SK-N-SH (cell line): ENCODE results near the gene IL21R. TPM values are rescaled to one million over a fixed set of nuclear protein-coding genes. Genes with fewer than 3 reads are reported as not detected.
A peak's percentile ranks its signal among the peaks of the same experiment; 100 is the strongest.

Source experiments
- CTCF ChIA-PET: fragments of 300-600, 350-600 bp; formaldehyde crosslinking; extraction: SDS; loops from one replicate; lab custom pipeline; 2021; lab: Yijun Ruan, JAX
- POLR2A ChIA-PET: fragments of 350-600 bp; sonication (Branson Sonifier 250); formaldehyde crosslinking; extraction: SDS; loops from one replicate; lab custom pipeline; 2020; ENCODE audit warnings: antibody characterized with exemption, inconsistent platforms; lab: Yijun Ruan, JAX
- DNase-seq: peaks from one replicate; pipeline ENCODE4 v3.0.0; 2012
- H2AFZ ChIP-seq: fragments of 200-600 bp; sonication (generic); 2 replicates; pipeline ENCODE4 v1.8.1; 2016; ENCODE audit warnings: antibody characterized with exemption, mild to moderate bottlenecking, low read depth
- H3F3A ChIP-seq: fragments of 200-600 bp; sonication (generic); replicated peaks from 2 replicates; pipeline ENCODE3; 2016; ENCODE audit warnings: antibody characterized with exemption, mild to moderate bottlenecking; ENCODE audit not compliant: insufficient read depth
- H3K27ac ChIP-seq, 2 experiments: fragments of 200-500 bp in 1 of 2; fragments of 200-600 bp in 1 of 2; sonication (Bioruptor generic) in 1 of 2; sonication (generic), shearing (Covaris generic) in 1 of 2; 2 replicates each; pipeline versions ENCODE4 v1.5.1 to v1.6.1; 2014 to 2016; ENCODE audit warnings: low read depth in 2 of 2, inconsistent platforms in 1 of 2, low read length in 1 of 2, mild to moderate bottlenecking in 1 of 2, mixed read lengths in 1 of 2
- H3K27me3 ChIP-seq: fragments of 200-600 bp; sonication (generic), shearing (Covaris generic); 2 replicates; pipeline ENCODE4 v1.6.1; 2016; ENCODE audit warnings: mixed run types; ENCODE audit not compliant: insufficient read depth
- H3K36me3 ChIP-seq, 2 experiments: fragments of 200-500 bp in 1 of 2; fragments of 200-600 bp in 1 of 2; sonication (Bioruptor generic) in 1 of 2; sonication (generic) in 1 of 2; replicated peaks in 1 of 2; 2 replicates each; pipeline versions ENCODE3 to v1.5.1; 2014 to 2016; ENCODE audit warnings: low read length in 1 of 2, mild to moderate bottlenecking in 1 of 2; ENCODE audit not compliant: insufficient read depth in 2 of 2, control insufficient read depth in 1 of 2
- H3K4me1 ChIP-seq, 2 experiments: fragments of 200-500 bp in 1 of 2; fragments of 200-600 bp in 1 of 2; sonication (Bioruptor generic) in 1 of 2; sonication (generic), shearing (Covaris generic) in 1 of 2; 2 replicates each; pipeline versions ENCODE4 v1.5.1 to v1.6.1; 2014 to 2016; ENCODE audit warnings: low read depth in 1 of 2, low read length in 1 of 2, mixed run types in 1 of 2; ENCODE audit not compliant: insufficient read depth in 2 of 2, control insufficient read depth in 1 of 2
- H3K4me2 ChIP-seq: fragments of 200-600 bp; sonication (generic), shearing (Covaris generic); 2 replicates; pipeline ENCODE4 v1.6.1; 2017; ENCODE audit warnings: mixed run types
- H3K4me3 ChIP-seq, 2 experiments: fragments of 200-500 bp in 1 of 2; fragments of 200-600 bp in 1 of 2; sonication (Bioruptor generic) in 1 of 2; sonication (generic), shearing (Covaris generic) in 1 of 2; 2 replicates each; pipeline versions ENCODE4 v1.5.1 to v1.8.1; 2014 to 2016; ENCODE audit warnings: low read depth in 2 of 2, inconsistent platforms in 1 of 2, low read length in 1 of 2, mild to moderate bottlenecking in 1 of 2, mixed read lengths in 1 of 2, moderate library complexity in 1 of 2
- H3K79me2 ChIP-seq: fragments of 200-600 bp; sonication (generic); 2 replicates; pipeline ENCODE4 v1.8.1; 2017; ENCODE audit warnings: mild to moderate bottlenecking; ENCODE audit not compliant: insufficient read depth
- H3K9ac ChIP-seq: fragments of 200-600 bp; sonication (generic); 2 replicates; pipeline ENCODE4 v1.6.1; 2017; ENCODE audit warnings: mixed run types
- H3K9me2 ChIP-seq: fragments of 200-600 bp; sonication (generic); 2 replicates; pipeline ENCODE4 v1.6.1; 2017; ENCODE audit warnings: mixed run types
- H3K9me3 ChIP-seq: fragments of 200-600 bp; sonication (generic); 2 replicates; pipeline ENCODE4 v1.6.1; 2017; ENCODE audit warnings: mixed run types, mild to moderate bottlenecking, moderate library complexity
- H4K20me1 ChIP-seq: fragments of 200-600 bp; sonication (generic); 2 replicates; pipeline ENCODE4 v1.6.1; 2017; ENCODE audit warnings: mild to moderate bottlenecking, mixed run types; ENCODE audit not compliant: insufficient read depth
- CHD2 ChIP-seq: fragments of 150-350 bp; IDR thresholded peaks from 2 replicates; pipeline ENCODE4 v1.6.1; 2018; ENCODE audit warnings: low read length; ENCODE audit not compliant: partially characterized antibody
- CTCF ChIP-seq: fragments of 200-600 bp; sonication (generic); IDR thresholded peaks from 2 replicates; pipeline ENCODE4 v1.6.1; 2017; ENCODE audit warnings: antibody characterized with exemption, mild to moderate bottlenecking, moderate library complexity
- EZH2phosphoT487 ChIP-seq: fragments of 200-600 bp; sonication (generic); IDR thresholded peaks from 2 replicates; pipeline ENCODE4 v1.6.1; 2017; ENCODE audit warnings: low read depth, mixed run types, mild to moderate bottlenecking, antibody characterized with exemption, moderate library complexity, borderline replicate concordance
- GABPA ChIP-seq: IDR thresholded peaks from 2 replicates; pipeline ENCODE4 v1.4.0; 2012; ENCODE audit warnings: low read depth, mild to moderate bottlenecking
- MAX ChIP-seq: IDR thresholded peaks from 2 replicates; pipeline ENCODE4 v1.4.0; 2012; ENCODE audit warnings: low read depth
- MXI1 ChIP-seq: IDR thresholded peaks from 2 replicates; pipeline ENCODE4 v1.6.1; 2012; ENCODE audit warnings: mild to moderate bottlenecking, low read depth, low read length, improper control_type of control experiment
- POLR2AphosphoS5 ChIP-seq: IDR thresholded peaks from 2 replicates; pipeline ENCODE4 v1.6.1; 2012; ENCODE audit warnings: low read depth, low read length
- RAD21 ChIP-seq: IDR thresholded peaks from 2 replicates; pipeline ENCODE4 v1.6.1; 2012; ENCODE audit warnings: mild to moderate bottlenecking, low read length
- RCOR1 ChIP-seq: fragments of 150-350 bp; IDR thresholded peaks from 2 replicates; pipeline ENCODE4 v1.6.1; 2017; ENCODE audit warnings: antibody characterized with exemption, low read length
- REST ChIP-seq: IDR thresholded peaks from 2 replicates; pipeline ENCODE4 v1.6.1; 2012; ENCODE audit warnings: mild to moderate bottlenecking, low read depth, low read length, moderate library complexity
- SIN3A ChIP-seq: IDR thresholded peaks from 2 replicates; pipeline ENCODE4 v1.6.1; 2012; ENCODE audit warnings: low read depth, mild to moderate bottlenecking, low read length, moderate library complexity, borderline replicate concordance
- SMC3 ChIP-seq: IDR thresholded peaks from 2 replicates; pipeline ENCODE4 v1.6.1; 2012; ENCODE audit warnings: low read depth, low read length, improper control_type of control experiment
- USF2 ChIP-seq: fragments of 150-350 bp; IDR thresholded peaks from 2 replicates; pipeline ENCODE4 v1.6.1; 2017; ENCODE audit warnings: antibody characterized with exemption, low read length, low read depth, borderline replicate concordance
- YY1 ChIP-seq: IDR thresholded peaks from 2 replicates; pipeline ENCODE4 v1.4.0; 2012; ENCODE audit warnings: low read depth, mild to moderate bottlenecking
- WGBS: methylation state at CpG from one replicate; pipeline ENCODE4 v1.1.6; 2017; ENCODE audit warnings: low lambda C conversion rate; 5-methylcytosine and 5-hydroxymethylcytosine counted together
- polyA plus RNA-seq, 3 experiments: library from polyadenylated mRNA; depleted of rRNA; stranded (reverse); fragments of >200 nt; gene quantifications; 2 replicates each; pipeline ENCODE4 v1.2.3, GENCODE V29; 2012

IL21R gene
- polyA plus RNA-seq, 1 of the 3 experiments (the other 2 are of a cell fraction), result 0.13 TPM

GRCh38 chr16:27475561-27475960 lies 73.6 kb downstream of the IL21R start (continued):
- no peak for TF ChIP-seq RAD21
- TF ChIP-seq CHD2, result no peak
- TF ChIP-seq GABPA, result no peak
- no peak for TF ChIP-seq YY1
- TF ChIP-seq SMC3, result no peak
- TF ChIP-seq MAX, result peak; percentile 81
- TF ChIP-seq POLR2AphosphoS5, result peak; percentile 42; the same call in 1 of the 2 replicates
- TF ChIP-seq MXI1, result no peak
- no peak for TF ChIP-seq SIN3A
- TF ChIP-seq EZH2phosphoT487, result no peak

- no peak overlapping the region for H3K4me3 ChIP-seq
- peaks cover 49 to 63% of the 10 kb centered on the region in 2 experiments for H3K36me3 ChIP-seq
- H3K4me1 ChIP-seq, result peaks cover 0 to 16% of the 10 kb centered on the region in 2 experiments; a peak in 2 of 4 replicates
- H3K9me3 ChIP-seq, result no peaks in the 10 kb centered on the region
- H3F3A ChIP-seq, result peaks cover 25% of the 10 kb centered on the region
- no peak overlapping the region for H2AFZ ChIP-seq
- peak overlapping the region; percentile 71 for H3K4me2 ChIP-seq
- peak overlapping the region; percentile 59 for H3K9ac ChIP-seq
- peak overlapping the region in 1 of 2 experiments; percentile 97; a peak in 2 of 4 replicates for H3K27ac ChIP-seq
- TF ChIP-seq RCOR1 (no peak), CTCF (peak; percentile 17), USF2 (no peak), REST (no peak), MXI1 (no peak)
- ChIA-PET CTCF (no interaction called here), POLR2A (no interaction called here)
- H4K20me1 ChIP-seq, result no peaks in the 10 kb centered on the region
- H3K9me2 ChIP-seq, result no peaks in the 10 kb centered on the region
- no peaks in the 10 kb centered on the region for H3K79me2 ChIP-seq
- 92% methylated on average over 9 of the region's 9 CpGs for WGBS
- no peaks in the 10 kb centered on the region for H3K27me3 ChIP-seq
- no peak for DNase-seq
These were observed 74.3 kb downstream of the IL21R start for GRCh38 chr16:27476240-27476639.
